GM19467 (cell line): ENCODE measurements around the gene LARP4.
A peak's percentile ranks its signal among the peaks of the same experiment; 100 is the strongest.
"Not testable (repeated sequence)": the region's sequence is repeated elsewhere in the genome, so short reads cannot be mapped to it uniquely, and the experiment has no call there.

ENCODE experiments used
- ATAC-seq: cut with Tn5 transposase; IDR thresholded peaks from one replicate; pipeline ENCODE4 v1.9.1; 2021; ENCODE audit warnings: mild to moderate bottlenecking, moderate library complexity; ENCODE audit not compliant: unreplicated experiment

LARP4 gene

GRCh38 chr12:50400104-50400637 is 514 bp upstream of the LARP4 start:
- ATAC-seq: no peak

GRCh38 chr12:50401500-50402081 is 906 bp downstream of the LARP4 start:
- peak; percentile 12 for ATAC-seq

GRCh38 chr12:50402264-50403000 is 1.7 kb downstream of the LARP4 start:
- no peak for ATAC-seq

- ATAC-seq: no peak
Observed at GRCh38 chr12:50403001-50403440, 2.3 kb downstream of the LARP4 start.

- no peak for ATAC-seq
Observed at GRCh38 chr12:50404307-50404706, 3.6 kb downstream of the LARP4 start.

- ATAC-seq: no peak
Observed at GRCh38 chr12:50411051-50411660, 10.5 kb downstream of the LARP4 start.

GRCh38 chr12:50415899-50416479 is 15.3 kb downstream of the LARP4 start:
- ATAC-seq: no peak

GRCh38 chr12:50419112-50419909 is 18.6 kb downstream of the LARP4 start:
- no peak for ATAC-seq

- ATAC-seq: not testable (repeated sequence)
Observed at GRCh38 chr12:50422855-50423254, 22.2 kb downstream of the LARP4 start.

GRCh38 chr12:50423342-50423741 is 22.7 kb downstream of the LARP4 start:
- ATAC-seq: not testable (repeated sequence)

- no peak for ATAC-seq
Observed at GRCh38 chr12:50425589-50426258, 25.0 kb downstream of the LARP4 start.

GRCh38 chr12:50431656-50432055 is 31.0 kb downstream of the LARP4 start:
- not testable (repeated sequence) for ATAC-seq

- no peak for ATAC-seq
Observed at GRCh38 chr12:50440288-50440687, 39.6 kb downstream of the LARP4 start.

- no peak for ATAC-seq
Observed at GRCh38 chr12:50441763-50442162, 41.1 kb downstream of the LARP4 start.

- ATAC-seq: no peak
Observed at GRCh38 chr12:50442178-50442908, 41.7 kb downstream of the LARP4 start.

GRCh38 chr12:50449671-50450070 is 49.0 kb downstream of the LARP4 start:
- ATAC-seq: not testable (repeated sequence)

- no peak for ATAC-seq
Observed at GRCh38 chr12:50452795-50453194, 52.1 kb downstream of the LARP4 start.

GRCh38 chr12:50453872-50454271 is 53.2 kb downstream of the LARP4 start:
- ATAC-seq: no peak

GRCh38 chr12:50458606-50459005 is 57.9 kb downstream of the LARP4 start:
- no peak for ATAC-seq
